ENCODE results near the gene CD93.

The CD93 gene

DNA sequence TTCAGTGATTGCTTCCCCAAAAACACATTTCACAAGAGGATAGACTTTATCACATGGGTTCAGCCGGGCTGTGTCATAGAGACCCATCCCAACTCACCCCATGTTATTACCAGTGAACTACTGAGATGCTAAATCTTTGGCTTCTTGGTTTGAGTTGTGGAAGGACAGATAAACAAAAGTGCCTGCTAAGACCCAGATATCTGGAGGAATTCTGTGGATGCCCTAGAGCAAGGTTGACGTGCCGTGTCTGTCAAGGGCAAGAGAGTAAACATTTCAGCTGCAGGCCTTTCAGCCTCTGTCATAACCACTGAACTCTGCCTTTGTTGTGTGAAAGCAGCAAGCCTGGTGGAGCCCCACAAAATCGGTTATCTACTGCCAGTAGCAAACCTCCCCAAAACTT lies 25.5 kb downstream of the CD93 start:
- DNase-seq (ENCODE audit: low spot score) = no peak

DNA sequence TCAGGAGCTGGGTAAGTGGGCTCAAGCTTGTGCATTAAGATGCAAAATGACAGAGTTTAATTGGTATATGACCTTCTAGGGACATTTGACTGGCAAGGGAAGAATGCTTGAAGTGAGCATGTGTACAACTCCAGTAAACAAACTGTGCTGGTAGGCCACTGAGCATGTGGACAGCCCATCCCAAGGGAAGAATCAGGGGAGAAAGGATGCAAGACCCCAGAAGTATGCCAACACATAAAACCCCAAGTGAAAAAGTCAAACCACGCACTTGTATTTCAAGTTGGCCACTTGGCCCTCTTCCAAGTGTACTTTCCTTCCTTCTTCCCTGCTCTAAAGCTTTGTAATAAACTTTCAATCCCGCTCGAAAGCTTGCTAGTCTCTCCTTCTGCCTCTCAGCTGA lies 26.3 kb downstream of the CD93 start:
- DNase-seq (ENCODE audit: low spot score) = no peak

GRCh38 chr20:23059001-23059400 lies 27.1 kb downstream of the CD93 start:
- DNase-seq (ENCODE audit: low spot score) = no peak

GRCh38 chr20:23058240-23058639 lies 27.9 kb downstream of the CD93 start:
- no peak for DNase-seq (ENCODE audit: low spot score)

DNA sequence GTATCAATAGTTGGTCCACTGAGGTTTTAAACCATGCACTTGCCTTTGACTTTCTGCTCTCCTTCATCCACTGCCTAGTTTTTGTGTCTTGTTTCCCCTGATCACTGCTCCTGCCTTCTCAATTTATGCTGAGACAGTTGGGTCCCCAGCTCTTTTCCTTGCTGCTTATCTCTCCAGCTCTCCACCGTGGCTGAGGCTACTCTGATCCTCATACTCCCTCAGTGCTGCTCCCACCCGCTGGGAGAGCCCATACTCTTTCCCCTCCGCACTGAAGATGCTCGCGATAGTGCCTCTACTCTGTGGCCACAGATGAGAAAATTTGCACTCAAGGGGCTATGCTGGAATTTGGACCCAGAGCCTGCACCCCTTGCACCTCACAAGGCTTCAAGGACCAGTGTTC lies 33.2 kb downstream of the CD93 start:
- DNase-seq (ENCODE audit: low spot score) = no peak

GRCh38 chr20:23050847-23051627 lies 35.1 kb downstream of the CD93 start:
- no peak for DNase-seq (ENCODE audit: low spot score)

- no peak for DNase-seq (ENCODE audit: low spot score)
Measured at GRCh38 chr20:23050076-23050838, 35.9 kb downstream of the CD93 start.

GRCh38 chr20:23049201-23050075 lies 36.7 kb downstream of the CD93 start, which contains the start of gene THBD:
THBD (minus strand) TSS chr20:23049672; CDS start chr20:23049504, 168 bp downstream.
- no peak for DNase-seq (ENCODE audit: low spot score)

DNA sequence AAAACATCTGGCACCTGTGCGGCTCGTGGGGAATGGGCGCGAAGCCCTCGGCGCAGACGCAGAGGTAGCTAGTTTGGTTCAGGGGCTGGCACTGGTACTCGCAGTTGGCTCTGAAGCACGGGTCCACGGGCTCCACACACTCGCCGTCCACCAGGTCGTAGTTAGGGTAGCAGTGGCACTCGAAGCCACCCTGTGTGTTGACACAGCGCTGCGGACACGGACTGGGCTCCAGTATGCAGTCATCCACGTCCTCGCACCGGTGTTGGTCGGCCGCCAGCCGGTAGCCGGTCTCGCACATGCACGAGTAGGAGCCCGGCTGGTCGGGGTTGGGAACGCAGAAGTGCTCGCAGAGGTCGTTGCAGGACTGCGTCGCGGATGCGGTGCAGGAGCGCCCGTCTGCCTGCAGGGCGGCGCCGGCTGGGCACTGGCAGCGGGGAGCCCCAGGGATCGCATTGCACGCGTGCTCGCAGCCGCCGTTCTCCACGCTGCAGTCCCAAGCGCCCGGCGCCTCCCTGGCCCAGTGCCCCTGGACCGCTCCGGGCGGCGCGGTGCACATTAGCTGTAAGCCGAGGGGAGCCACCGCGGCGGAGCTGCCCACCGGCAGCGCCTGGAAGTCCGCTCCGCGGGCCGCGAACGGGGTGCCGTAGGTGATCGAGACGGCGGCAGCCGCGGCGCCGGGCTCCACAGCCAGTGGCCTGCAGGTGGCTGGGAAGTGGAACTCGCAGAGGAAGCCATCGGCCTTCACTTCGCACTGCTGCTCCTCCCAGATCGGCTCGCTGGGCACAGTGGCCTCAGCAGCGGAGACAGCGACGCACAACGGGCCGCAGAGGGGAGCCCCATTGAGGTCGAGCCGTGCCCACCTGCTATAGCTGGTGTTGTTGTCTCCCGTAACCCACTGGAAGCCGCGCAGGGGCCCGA lies 37.6 kb downstream of the CD93 start:
- DNase-seq (ENCODE audit: low spot score) = no peak

- DNase-seq (ENCODE audit: low spot score) = no peak
Measured at GRCh38 chr20:23047738-23048214, 38.3 kb downstream of the CD93 start.

DNA sequence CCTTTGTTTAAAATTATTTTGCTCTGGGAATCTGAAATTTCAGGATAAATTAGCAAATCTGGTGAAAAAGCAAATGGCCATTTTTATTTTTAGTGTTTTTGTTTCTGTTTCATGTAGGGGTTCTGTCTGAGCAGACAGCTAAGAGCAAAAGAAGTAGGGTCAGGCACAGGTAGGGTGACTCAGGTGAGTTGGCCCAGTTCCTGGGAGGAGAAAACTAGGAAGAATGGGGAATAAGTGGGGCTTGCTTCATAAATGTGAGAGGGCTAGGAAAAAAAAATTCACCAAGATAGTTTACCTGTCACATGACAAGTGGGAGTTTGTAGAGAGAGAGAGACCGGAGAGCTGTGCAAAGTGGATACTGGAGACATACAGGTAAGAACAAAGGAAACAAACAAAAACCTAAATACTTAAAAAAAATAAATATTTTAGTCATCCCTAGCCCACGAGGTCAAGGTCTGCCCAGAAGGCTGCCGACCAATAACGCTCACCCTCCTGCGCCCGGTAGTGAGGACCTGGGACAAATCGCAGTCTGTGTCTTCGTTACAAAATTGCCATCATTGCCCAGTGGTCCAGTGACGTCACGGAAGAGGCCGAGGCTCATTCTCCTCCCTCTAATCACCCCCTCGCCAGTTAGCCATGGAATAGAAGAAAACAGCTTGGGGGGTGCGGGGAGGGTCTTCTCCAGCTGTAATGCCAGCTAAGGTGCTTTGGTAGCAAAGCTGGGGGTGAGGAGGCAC lies 39.0 kb downstream of the CD93 start:
- no peak for DNase-seq (ENCODE audit: low spot score)

GRCh38 chr20:23046431-23046830 lies 39.7 kb downstream of the CD93 start:
- DNase-seq (ENCODE audit: low spot score) = no peak

GRCh38 chr20:23043376-23043775 lies 42.7 kb downstream of the CD93 start:
- no peak for DNase-seq (ENCODE audit: low spot score)

GRCh38 chr20:23042270-23042669 lies 43.9 kb downstream of the CD93 start:
- no peak for DNase-seq (ENCODE audit: low spot score)

DNA sequence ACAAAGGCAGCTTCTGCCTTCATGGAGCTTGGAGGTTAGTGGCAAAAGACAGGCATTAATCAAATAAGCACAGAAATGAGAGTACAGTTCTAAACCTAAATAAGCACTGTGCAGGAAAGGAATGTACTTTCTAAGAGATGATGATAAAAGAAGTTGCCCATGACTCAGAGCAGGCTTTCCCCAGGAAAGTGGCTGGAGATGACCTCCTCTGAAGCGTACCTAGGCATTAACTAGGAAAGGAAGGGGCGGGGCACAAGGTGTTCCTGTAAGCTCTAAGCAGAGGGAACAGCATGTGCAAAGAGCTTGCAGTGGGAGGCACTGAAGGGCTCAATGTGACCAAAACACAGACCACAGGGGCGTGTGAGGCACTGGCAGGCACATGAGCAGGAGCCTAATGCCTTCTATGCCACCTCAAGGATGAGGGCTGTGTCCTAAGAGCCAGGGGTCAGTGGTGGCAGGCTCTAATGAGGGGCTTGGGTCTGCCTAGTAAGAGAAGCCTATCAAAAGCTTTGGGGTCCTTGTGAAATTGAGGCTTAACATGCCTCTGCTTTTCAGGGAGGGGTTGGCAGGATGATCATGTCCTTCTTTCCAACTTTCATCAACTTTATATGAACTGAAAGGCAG lies 46.1 kb downstream of the CD93 start:
- DNase-seq (ENCODE audit: low spot score) = no peak

GRCh38 chr20:23039136-23039875 lies 46.8 kb downstream of the CD93 start:
- no peak for DNase-seq (ENCODE audit: low spot score)

- no peak for DNase-seq (ENCODE audit: low spot score)
Measured at GRCh38 chr20:23037017-23037481, 49.1 kb downstream of the CD93 start.

DNA sequence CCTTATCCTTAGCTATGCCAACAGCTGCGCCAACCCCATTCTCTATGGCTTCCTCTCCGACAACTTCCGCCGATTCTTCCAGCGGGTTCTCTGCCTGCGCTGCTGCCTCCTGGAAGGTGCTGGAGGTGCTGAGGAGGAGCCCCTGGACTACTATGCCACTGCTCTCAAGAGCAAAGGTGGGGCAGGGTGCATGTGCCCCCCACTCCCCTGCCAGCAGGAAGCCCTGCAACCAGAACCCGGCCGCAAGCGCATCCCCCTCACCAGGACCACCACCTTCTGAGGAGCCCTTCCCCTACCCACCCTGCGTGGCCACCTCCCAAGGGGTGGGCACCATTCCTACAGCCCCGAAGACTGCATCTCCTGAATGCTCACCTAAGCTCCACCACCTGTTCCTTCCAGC lies 49.8 kb downstream of the CD93 start:
- no peak for DNase-seq (ENCODE audit: low spot score)

- no peak for DNase-seq (ENCODE audit: low spot score)
Measured at GRCh38 chr20:23035731-23036130, 50.4 kb downstream of the CD93 start.

All from CD4-positive, alpha-beta T cell treated with Interleukin-6 at 100 ng/mL for 8 hours (primary cell).